ENCODE data around the gene NAPEPLD.
A peak's percentile ranks its signal among the peaks of the same experiment; 100 is the strongest.
"Not testable (repeated sequence)": the region's sequence is repeated elsewhere in the genome, so short reads cannot be mapped to it uniquely, and the experiment has no call there.

The NAPEPLD gene

DNA sequence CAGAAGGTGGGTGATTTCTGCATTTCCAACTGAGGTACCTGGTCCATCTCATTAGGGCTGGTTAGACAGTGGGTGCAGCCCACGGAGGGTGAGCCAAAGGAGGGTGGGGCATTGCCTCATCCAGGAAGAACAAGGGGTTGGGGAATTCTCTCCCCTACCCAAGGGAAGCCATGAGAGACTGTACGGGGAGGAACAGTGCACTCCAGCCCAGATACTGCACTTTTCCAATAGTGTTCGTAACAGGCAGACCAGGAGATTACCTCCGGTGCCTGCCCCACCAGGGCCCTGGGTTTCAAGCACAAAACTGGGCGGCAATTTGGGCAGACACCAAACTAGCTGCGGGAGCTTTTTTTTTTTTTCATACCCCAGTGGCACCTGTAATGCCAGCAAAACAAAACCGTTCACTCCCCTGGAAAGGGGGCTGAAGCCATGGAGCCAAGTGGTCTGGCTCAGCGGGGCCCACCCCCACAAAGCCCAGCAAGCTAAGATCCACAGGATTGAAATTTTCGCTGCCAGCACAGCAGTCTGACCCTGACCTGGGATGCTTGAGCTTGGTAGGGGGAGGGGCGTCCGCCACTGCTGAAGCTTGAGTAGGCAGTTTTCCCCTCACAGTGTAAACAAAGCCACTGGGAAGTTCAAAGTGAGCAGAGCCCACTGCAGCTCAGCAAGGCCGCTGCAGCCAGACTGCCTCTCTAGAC, 42.7 kb downstream of the NAPEPLD start:
- DNase-seq, result no peak

DNA sequence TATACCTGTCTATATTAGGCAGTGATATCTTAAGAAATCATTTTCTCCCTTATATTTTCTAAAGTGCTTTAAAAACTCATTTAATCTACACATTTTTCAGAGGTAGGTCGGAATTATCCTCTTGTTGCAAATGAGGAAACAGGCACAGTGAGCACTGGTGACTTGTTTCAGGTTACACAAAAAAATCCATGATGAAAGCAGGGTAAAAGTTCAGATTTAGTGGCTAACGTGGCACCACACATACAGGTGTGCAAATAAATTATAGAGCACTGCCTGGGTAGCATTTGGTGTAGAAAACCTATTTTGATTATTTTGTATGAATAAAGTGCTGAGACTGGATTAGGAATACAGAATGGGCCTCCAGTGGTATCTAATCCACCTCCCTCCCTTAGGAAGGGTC, 47.4 kb downstream of the NAPEPLD start:
- DNase-seq, result no peak

GRCh38 chr7:103100348-103100747, 48.6 kb downstream of the NAPEPLD start:
- DNase-seq, result no peak

- DNase-seq, result no peak
These were observed 51.9 kb downstream of the NAPEPLD start for GRCh38 chr7:103097041-103097440.

GRCh38 chr7:103095558-103095957, 53.3 kb downstream of the NAPEPLD start:
- not testable (repeated sequence) for DNase-seq

DNA sequence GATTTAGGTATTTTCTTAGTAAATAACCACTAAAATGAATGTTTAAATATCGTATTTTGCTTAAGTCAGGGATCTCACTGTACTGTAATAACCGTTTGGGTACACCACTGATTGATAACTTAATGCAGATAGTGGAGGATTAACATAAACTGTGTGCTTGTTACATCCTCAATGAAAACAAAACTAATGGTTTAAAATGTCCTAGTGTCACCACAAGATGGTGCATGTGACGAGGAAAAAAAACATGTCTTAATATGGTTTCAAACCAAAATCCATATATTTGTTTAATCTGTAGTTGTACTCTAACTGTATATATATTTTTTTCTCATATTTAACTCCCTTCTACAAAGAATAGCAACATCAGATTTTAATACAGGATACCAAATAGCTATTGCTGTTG, 54.8 kb downstream of the NAPEPLD start:
- no peak for DNase-seq

DNA sequence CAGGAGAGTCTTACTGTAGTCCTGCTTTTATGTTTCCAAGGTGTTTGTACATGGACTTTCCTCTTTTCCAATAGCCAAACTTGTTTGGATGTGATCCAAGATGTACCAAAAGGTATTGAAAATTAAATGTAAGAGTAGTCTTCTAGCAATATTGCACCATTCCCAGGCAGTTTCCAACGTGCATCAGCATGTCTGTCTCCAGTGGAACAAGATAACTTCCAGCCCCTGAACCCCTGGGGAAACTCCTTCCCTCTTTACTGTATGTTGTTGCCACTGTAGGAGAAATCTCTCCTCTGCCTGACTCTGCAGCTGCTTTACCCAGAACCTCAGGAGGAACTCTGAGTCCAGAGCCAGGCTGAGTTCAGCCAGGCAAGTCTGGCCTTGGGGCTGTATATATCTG, 55.5 kb downstream of the NAPEPLD start:
- no peak for DNase-seq

GRCh38 chr7:103092321-103092720, 56.6 kb downstream of the NAPEPLD start:
- not testable (repeated sequence) for DNase-seq

GRCh38 chr7:103083210-103083609, 65.7 kb downstream of the NAPEPLD start:
- DNase-seq, result no peak

- no peak for DNase-seq
These were observed 66.4 kb downstream of the NAPEPLD start for GRCh38 chr7:103082497-103082896.

GRCh38 chr7:103080923-103081322, 68.0 kb downstream of the NAPEPLD start:
- no peak for DNase-seq

- DNase-seq, result no peak
These were observed 69.1 kb downstream of the NAPEPLD start for GRCh38 chr7:103079836-103080235.

DNA sequence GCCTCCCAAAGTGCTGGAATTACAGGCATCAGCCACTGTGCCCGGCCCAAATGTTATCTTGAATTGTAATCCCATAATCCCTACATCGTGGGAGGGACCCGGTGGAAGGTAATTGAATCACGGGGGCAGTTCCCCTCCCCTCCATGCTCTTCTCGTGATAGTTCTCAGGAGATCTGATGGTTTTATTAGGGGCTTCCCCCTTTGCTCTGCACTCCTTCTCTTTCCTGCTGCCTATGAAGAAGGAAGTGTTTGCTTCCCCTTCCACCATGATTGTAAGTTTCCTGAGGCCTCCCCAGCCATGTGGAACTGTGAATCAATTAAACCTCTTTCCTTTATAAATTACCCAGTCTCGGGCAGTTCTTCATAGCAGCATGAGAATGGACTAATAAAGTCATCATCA, 70.7 kb downstream of the NAPEPLD start:
- not testable (repeated sequence) for DNase-seq

- no peak for DNase-seq
These were observed 71.6 kb downstream of the NAPEPLD start for GRCh38 chr7:103077318-103077717.

DNA sequence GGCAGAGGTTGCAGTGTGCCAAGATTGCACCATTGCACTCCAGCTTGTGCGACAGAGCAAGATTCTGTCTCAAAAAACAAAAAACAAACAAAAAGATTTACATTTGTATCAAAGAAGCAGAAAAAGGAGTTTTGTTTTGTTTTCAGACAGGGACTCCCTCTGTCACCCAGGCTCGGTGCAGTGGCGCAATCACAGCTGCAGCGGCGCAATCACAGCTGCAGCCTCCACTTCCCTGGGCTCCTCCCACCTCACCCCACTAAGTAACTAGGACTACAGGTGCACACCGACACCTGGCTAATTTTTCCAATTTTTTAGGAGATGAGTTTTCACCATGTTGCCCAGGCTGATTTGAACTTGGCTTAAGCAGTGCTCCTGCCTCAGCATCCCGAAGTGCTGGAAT, 72.1 kb downstream of the NAPEPLD start:
- DNase-seq, result no peak

GRCh38 chr7:103075337-103075918, 73.5 kb downstream of the NAPEPLD start:
- no peak for DNase-seq

- peak; percentile 82 for DNase-seq
These were observed 74.2 kb downstream of the NAPEPLD start, which contains the start of the genes ARMC10 and FBXL13 for GRCh38 chr7:103074519-103075336. Gene ARMC10 (plus strand): TSS chr7:103075140. CDS start chr7:103075273, 133 bp downstream. Gene FBXL13 (minus strand): TSS chr7:103074796.

- DNase-seq, result no peak
These were observed 74.8 kb downstream of the NAPEPLD start for GRCh38 chr7:103073989-103074518.

DNA sequence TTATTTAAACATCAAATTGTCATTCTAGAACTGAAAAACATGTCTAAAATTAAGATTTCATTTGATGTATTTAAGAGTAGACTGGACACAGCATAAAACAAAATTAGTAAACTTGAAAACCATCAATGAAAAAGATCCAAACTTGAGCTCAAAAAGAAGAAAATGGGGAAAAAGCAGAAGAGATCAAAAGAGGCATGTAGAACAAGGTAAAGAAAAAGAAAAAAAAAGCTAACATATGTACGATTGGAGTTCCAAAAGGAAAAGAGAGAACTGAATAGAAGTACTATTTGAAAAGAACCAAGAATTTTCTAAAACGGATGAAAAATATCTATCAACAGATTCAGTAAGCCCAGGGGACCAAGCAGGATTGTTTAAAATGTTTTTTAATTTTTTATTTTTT, 77.9 kb downstream of the NAPEPLD start:
- no peak for DNase-seq

DNA sequence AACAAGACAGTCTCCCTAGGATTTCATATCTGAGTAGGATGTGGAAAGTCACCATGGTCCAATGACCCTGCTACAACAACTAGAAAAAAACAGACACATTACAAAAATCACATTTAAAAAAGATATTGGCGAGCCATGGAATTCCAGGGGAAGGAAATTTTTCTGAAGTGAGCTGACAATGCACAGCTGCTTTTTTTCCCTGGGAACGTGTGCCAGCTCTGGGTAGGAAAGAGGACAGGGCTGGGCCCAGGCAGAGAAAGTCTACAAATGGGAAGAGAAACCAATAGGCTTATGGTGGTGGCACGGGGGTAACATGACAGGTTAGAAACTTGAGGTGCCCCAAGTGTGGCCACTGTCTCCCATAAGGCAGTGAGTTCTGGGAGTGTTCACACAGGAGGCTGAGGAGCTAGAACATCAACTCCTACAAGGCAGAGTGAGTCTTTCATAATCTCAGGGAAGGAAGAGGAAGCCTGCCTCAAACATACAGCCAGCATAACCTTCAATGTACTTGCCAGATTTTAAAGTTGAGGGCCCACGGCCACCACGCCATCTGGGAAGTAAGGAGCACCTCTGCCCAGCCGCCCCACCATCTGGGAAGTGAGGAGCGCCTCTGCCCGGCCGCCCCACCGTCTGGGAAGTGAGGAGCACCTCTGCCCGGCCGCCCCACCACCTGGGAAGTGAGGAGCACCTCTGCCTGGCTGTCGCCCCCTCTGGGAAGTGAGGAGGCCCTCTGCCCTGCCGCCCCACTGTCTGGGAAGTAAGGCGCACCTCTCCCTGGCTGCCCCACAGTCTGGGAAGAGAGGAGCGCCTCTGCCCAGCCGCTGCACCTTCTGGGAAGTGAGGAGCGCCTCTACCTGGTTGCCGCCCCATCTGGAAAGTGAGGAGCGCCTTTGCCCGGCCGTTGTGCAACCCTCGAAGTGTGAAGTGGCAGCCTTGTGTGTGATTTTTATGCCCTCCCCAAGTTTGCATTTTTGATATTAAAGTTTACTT, 80.2 kb downstream of the NAPEPLD start:
- no peak for DNase-seq

DNA sequence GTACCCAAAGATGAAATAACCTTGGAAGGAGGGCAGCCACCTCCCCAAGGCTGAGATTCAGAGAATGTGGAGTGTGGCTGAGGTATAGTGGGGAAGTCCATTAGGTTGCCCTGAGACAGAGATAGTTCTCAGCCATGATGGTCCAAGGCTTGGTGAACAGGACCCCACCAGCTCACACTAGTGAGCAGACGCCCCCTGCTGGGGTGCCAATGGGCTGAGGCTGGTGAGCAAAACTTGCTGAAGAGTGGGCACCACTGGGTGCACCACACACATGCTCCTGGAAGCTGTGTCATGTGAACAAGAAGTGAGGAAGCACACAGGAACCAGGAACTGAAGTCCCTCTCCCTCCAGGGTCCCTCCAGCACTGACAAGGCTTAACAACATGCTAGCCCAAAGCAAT, 83.2 kb downstream of the NAPEPLD start:
- DNase-seq, result no peak

DNA sequence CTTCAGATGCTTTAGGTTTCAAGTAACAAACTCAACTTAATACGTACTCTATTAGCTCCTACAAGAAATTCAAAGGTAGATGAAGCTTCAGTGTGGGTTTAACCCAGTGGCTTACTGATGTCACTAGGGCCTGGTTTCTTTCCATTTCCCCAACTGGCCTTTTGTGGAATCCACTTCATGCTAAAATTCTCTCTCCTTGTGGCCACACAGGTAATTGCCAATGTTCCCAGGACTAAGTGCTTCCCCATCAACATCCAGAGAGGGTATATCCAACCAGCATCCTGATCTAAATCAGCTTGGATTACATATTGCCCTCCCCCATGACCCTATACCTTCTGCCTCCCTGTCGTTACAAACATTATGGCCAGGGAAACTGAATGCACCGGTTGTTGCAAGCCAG, 85.0 kb downstream of the NAPEPLD start:
- no peak for DNase-seq

Data from GOT3 (cell line).